ENCODE results near the gene CCL24.
A peak's percentile ranks its signal among the peaks of the same experiment; 100 is the strongest.
"Not testable (repeated sequence)": the region's sequence is repeated elsewhere in the genome, so short reads cannot be mapped to it uniquely, and the experiment has no call there.

Gene CCL24, protein sequence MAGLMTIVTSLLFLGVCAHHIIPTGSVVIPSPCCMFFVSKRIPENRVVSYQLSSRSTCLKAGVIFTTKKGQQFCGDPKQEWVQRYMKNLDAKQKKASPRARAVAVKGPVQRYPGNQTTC

GRCh38 chr7:75813781-75814236 is at the start of gene CCL24:
Gene CCL24, minus strand, starts transcription at chr7:75813806. Its CDS starts 91 bp downstream, at chr7:75813715.
- peak; percentile 5 for DNase-seq

DNA sequence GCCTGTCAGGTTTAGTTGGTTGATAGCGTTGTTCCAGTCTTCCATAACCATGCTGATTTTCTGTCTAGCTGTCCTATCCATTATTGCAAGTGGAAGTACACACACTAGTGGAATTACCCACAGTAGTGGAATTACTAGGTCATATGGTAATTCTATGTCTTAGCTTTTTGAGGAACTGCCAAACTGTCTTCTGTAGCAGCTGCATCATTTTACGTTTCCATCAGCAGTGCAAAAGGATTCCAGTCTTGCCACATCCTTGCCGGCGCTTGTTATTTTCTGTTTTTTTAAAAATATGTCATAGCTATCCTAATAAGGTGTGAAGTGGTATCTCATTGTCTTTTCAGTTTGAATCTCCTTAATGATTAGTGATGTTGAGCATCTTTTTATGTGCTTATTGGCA is 48.0 kb upstream of the CCL24 start:
- no peak for DNase-seq

GRCh38 chr7:75858410-75858809 is 44.8 kb upstream of the CCL24 start:
- no peak for DNase-seq

GRCh38 chr7:75856536-75856935 is 42.9 kb upstream of the CCL24 start:
- DNase-seq = no peak

DNA sequence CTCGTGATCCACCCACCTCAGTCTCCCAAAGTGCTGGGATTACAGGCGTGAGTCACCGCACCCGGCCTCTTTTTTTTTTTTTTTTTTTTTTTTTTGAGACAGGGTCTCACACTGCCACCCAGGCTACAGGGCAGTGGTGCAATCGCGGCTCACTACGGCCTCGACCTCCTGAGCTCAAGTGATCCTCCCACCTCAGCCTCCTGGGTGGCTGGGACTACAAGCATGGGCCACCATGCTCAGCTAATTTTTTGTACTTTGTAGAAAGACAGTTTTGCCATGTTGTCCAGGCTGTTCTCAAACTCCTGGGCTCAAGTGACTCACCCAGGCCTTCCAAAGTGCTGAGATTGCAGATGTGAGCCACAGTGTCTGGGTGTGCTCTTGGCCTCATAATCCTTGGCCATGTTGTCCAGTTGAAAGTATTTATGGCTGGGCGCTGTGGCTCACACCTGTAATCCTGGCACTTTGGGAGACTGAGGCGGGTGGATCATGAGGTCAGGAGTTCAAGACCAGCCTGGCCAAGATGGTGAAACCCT is 41.3 kb upstream of the CCL24 start:
- DNase-seq = not testable (repeated sequence)

GRCh38 chr7:75854233-75854632 is 40.6 kb upstream of the CCL24 start:
- no peak for DNase-seq

DNA sequence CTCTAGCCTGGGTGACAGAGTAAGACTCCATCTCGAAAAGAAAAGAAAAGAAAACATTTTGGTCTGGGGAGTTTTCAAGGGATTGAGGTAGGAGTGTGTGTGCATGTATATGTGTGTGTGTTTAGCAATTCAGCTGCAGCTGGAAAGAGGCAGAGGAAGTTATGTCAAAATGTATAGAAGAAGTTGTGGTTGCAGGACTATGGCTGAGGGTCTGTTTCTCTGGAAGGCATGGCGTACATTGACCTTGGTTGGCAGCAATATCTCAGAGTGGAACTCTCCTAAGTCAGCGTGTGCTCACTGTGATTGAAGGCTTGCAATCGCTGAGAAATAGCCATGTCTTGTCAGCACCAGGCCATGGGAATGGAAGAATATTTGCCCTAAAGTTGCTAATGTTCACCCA is 36.6 kb upstream of the CCL24 start:
- DNase-seq = peak; percentile 45

DNA sequence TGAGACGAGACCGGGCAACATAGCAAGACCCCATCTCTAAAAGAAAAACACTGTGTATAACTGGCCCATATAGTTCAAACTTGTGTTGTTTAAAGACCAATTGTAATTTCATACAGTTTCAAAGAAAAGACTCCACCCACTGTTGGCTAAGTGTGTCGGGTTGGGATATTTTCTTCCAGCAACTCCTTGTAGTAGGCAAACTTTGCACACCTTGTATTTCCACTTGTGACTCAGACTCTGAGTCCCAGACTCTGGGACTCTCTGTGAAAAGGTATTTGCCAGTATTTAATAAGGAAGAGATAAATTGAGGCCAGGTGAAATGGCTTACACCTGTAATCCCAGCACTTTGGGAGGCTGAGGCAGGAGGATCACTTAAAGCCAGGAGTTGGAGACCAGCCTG is 36.0 kb upstream of the CCL24 start:
- DNase-seq = no peak

DNA sequence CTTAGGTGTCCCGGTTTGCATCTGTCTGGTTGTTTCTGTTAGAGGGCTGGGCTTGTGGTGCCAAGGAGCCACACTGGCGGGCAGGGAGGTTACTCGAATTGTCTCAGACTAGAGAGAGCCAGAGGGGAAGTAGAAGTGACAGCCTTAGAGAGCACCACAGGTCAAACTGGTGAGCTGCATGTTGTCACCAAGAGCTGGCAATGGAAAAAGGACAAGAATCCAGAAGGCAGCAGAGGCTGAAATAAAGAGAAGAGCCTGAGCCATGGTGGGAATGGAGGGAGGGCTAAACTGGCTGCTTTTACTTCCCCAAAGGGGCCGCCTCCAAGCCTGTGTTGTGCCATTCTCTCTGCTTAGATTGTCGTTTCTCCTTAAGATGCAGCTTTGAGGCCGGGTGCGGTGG is 34.1 kb upstream of the CCL24 start:
- peak; percentile 7 for DNase-seq

GRCh38 chr7:75845132-75845531 is 31.5 kb upstream of the CCL24 start:
- not testable (repeated sequence) for DNase-seq

- no peak for DNase-seq
Measured at GRCh38 chr7:75844158-75844557, 30.6 kb upstream of the CCL24 start.

DNA sequence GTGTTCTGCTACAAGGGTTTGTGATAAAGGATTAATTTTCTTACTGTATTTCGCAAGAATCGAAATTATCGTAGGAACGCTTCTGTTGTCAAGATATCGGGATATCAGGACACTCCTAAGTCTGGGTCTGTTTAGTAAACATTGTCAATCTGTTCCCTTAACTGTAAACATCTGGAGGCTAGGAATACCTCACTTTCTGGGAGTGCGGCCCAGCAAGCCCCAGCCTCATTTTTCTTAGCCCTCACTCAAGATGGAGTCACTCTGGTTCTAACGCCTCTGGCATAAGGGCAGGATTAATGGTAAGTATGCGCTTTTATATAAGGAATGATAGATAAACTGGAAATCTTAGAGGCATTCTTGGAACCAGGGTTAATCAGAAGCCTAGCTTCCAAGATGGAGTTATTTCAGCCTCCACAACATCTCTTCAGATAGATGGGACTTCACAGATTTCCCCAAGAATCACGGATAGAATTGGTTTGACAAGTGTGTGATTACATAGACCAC is 30.1 kb upstream of the CCL24 start:
- no peak for DNase-seq

DNA sequence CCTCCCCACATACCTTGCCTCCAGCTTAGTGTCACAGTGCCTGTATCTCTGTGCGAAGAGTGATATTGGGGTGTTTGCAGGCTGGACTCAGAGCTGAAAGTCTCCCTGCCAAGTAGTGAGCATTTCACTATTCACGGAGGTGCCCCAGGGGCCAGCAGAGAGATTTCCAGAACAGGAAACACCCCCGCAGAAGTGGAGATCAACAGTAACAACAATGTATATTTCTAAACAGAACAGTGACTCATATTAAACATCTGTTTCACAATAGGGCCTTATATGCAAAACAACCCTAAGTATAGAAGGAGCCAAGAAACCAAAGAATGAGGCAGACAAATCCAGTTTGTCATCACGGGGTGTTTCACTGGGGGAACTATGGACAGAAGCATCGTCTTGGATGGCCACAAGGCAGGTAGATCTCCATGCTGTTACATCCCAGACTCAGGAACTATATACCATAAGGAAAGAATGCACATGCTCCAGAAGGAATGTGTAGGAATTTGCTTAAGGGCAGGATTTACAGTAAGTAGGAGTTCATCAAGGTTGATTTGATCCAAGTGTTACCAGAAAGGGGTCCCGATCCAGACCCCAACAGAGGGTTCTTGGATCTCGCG is 29.3 kb upstream of the CCL24 start:
- no peak for DNase-seq

GRCh38 chr7:75840029-75840428 is 26.4 kb upstream of the CCL24 start:
- DNase-seq = no peak

GRCh38 chr7:75838281-75838930 is 24.8 kb upstream of the CCL24 start:
- DNase-seq = not testable (repeated sequence)

- DNase-seq = no peak
Measured at GRCh38 chr7:75836798-75837197, 23.2 kb upstream of the CCL24 start.

DNA sequence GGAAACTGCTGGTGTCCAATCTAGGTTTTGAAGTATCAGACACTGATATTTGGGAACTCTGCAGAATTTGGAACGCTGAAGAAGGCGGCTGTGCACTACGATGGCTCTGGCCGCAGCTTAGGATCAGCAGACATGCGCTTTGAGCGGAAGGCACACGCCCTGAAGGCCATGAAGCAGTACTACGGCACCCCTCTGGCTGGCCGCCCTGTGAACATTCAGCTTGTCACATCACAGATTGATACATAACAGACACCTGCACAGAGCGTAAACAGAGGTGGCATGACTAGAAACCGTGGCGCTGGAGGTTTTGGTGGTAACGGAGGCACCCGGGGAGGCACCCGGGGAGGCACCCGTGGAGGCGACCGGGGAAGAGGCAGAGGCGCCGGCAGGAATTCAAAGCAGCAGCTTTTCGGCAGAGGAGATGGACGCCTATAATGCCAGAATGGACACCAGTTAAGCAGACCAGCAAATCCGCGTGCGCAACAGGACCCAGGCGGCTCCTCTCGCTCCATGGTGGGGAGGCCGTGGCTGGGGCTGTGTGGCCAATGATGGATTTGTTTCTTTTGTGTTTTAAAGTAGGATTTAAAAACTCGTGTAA is 22.2 kb upstream of the CCL24 start:
- no peak for DNase-seq

- not testable (repeated sequence) for DNase-seq
Measured at GRCh38 chr7:75833662-75834061, 20.1 kb upstream of the CCL24 start.

DNA sequence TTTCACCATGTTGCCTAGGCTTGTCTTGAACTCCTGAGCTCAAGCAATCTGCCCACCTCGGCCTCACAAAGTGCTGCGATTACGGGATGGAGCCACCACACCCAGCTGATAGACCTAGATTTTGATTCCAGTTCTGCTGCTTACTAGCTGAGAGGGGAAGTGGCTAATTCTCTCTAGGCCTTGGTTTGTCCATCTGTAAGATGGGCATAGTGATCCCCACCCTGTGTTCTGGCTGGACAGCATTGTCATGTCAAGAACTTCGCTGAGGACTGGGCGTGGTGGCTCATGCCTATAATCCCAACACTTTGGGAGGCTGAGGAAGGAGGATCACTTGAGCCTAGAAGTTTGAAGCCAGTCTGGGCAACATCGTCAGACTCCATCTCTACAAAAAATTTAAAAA is 17.4 kb upstream of the CCL24 start:
- DNase-seq = no peak

GRCh38 chr7:75829656-75830055 is 16.1 kb upstream of the CCL24 start:
- not testable (repeated sequence) for DNase-seq

DNA sequence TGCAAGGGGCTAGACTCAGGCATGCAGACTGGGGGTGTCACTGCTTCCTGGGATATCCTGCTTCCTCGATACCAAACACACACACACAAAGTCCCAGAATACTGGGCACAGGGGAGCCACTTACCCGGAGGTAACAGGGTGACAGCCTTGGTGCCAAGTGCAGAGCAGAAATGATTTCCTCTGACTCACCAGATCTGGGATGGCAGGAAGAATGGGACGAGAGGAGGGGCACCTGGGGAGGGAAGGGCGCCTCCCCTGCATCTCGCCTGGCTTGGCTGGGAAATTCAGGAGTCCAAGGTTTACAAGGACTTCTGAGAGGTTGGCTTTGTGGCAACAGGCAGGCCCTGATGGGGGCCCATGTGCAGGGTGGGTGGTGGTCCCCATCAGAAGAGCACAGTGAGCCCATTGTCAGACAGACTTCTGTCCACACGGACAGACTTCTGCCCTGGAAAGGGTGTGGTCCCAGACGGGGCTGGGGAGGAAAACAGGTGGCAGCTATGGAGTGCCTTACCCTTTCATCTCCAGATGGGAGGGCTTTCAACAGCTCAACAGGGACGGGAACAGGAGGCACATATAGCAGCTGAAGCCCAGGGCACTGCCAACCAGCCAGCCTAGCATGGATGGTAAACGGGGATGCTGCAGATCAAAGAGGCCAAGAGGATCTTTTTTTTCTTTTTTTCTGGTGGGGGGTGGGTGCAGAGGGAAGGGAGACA is 9.7 kb upstream of the CCL24 start:
- no peak for DNase-seq

- DNase-seq = no peak
Measured at GRCh38 chr7:75820688-75821087, 7.1 kb upstream of the CCL24 start.

DNA sequence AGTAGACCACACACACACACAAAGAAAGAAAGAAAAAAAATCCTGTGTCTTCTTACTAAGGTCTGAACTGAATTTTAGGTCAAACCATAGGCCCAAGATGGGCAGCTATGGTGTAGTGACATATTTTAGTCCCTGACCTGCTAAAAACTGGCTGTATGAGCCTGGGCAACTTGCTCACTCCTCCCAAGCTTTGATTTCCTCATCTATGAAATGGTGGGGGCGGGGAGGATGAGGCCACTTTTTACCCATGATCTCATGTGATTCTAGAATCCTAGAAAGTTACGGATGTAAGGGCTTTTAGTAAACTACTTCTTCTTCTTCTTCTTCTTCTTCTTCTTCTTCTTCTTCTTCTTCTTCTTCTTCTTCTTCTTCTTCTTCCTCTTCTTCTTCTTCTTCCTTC is 6.1 kb upstream of the CCL24 start:
- no peak for DNase-seq

All from GDM1 (cell line).